ENCODE data around the gene LPIN2. TPM values are rescaled to one million over a fixed set of nuclear protein-coding genes. Genes with fewer than 3 reads are reported as not detected.
A peak's percentile ranks its signal among the peaks of the same experiment; 100 is the strongest.

Gene LPIN2
- total and polyA plus RNA-seq, 8 donors: 5.1 to 23.0 (median 11.9) TPM

DNA sequence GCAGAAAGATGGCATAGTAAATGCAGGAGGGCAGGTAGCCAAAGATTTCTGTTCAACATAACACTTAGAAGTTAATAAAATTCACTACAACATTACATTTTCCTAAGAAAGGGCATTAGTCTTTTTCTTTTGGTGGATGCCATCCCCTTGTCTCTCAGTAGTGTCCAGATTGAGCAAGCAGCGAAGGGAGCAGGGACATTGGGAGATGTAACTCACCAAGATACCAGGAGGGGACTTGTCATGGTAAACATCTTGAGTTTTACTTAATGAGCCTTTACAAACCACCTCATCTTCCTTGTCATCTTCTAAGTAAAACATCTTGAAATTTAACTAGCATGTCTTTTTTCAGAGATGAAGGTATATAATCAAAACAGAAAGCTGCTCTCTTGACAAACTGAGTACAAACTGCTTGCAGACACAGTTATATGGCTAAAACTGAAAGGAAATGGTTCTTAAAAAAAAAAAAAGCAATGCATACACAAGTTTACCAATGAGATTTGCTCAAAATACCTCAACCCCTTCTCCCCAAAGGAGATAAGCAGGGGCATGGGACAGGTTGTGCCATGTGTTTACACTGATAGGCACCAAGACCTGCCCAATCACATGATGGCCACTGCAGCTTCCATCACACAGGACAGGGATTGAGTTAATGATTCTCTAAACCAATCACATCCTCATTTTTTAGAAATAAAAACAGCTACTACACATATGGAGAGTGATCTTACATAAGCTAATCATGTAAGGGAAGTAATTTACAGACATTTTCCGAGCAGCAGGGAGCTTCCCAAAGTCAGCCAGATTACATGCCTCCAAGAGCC is 30.3 kb downstream of the LPIN2 start:
- intact Hi-C loops (cut with DNase I): no loop called here
- peak in 2 of 4 donors; percentile 17 to 34 for ATAC-seq
- WGBS, 2 donors: 56 to 59% methylated on average over 2 of the region's 2 CpGs
- Histone ChIP-seq H3K27ac (peak overlapping the region in 2 of 4 donors; percentile 61 to 73), H3K36me3 (no peaks in the 10 kb centered on the region), H3K4me1 (peaks cover 43 to 85% (median 72%) of the 10 kb centered on the region in 3 donors), H3K9me3 (no peaks in the 10 kb centered on the region), H3K4me3 (peak overlapping the region in 1 of 4 donors; percentile 16), H3K27me3 (no peaks in the 10 kb centered on the region)
- FAIRE-seq: no peak
- TF ChIP-seq, protein P1, sequence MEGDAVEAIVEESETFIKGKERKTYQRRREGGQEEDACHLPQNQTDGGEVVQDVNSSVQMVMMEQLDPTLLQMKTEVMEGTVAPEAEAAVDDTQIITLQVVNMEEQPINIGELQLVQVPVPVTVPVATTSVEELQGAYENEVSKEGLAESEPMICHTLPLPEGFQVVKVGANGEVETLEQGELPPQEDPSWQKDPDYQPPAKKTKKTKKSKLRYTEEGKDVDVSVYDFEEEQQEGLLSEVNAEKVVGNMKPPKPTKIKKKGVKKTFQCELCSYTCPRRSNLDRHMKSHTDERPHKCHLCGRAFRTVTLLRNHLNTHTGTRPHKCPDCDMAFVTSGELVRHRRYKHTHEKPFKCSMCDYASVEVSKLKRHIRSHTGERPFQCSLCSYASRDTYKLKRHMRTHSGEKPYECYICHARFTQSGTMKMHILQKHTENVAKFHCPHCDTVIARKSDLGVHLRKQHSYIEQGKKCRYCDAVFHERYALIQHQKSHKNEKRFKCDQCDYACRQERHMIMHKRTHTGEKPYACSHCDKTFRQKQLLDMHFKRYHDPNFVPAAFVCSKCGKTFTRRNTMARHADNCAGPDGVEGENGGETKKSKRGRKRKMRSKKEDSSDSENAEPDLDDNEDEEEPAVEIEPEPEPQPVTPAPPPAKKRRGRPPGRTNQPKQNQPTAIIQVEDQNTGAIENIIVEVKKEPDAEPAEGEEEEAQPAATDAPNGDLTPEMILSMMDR (IDR thresholded peaks at IDR 0.05): no peak
- DNase-seq: no peak

DNA sequence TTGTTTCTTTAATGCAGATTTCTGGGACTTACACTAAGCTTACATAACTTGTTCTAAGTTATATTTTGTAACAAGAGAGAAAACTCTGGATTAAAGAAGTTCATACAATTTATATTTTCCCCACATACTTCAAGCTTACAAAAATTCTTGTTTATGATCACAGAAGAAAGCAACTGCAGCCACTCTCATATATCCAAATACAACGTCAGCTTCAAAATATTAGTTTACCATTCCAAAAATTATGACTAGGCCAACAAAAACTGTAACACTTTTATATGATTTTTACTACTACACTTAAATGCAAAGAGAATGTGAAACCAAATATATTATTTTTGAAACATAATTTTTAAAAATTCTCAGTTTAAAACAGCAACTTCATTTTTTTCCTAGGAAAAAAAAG is 30.9 kb downstream of the LPIN2 start:
- no peak for ATAC-seq

DNA sequence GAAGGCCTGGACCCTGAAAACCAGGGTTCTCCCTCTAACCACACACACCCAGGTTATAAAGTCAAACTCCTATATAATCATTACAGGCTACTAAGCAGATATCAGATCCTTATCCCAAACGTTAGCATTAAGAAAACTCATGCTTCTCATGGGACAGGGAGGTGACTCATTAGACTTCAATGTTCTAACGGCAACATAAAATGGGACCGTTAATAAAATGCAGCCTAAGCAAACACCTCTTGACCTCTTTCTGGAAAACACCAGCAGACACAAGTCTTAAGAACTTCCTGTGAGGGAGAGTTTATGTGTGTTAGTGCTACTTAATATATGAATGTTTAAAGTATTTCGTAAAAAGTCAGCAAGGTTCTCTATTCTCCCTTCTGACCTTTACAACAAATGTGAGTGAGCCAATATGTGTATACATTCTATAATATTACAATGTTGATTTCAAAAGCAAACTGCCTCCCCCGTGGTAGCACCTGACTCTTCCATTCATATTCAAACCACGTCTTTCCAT is 31.7 kb downstream of the LPIN2 start:
- H3K27ac ChIP-seq: peak overlapping the region in 2 of 4 donors; percentile 61 to 73
- peak overlapping the region in 1 of 4 donors; percentile 16 for H3K4me3 ChIP-seq
- H3K9me3 ChIP-seq: no peaks in the 10 kb centered on the region
- FAIRE-seq (no peak), DNase-seq (no peak), ATAC-seq (peak in 2 of 4 donors; percentile 15 to 33)
- H3K27me3 ChIP-seq: no peaks in the 10 kb centered on the region
- peaks cover 52 to 94% (median 85%) of the 10 kb centered on the region in 3 donors for H3K4me1 ChIP-seq
- 18 to 22% methylated on average over 6 of the region's 6 CpGs for WGBS, 2 donors
- H3K36me3 ChIP-seq: no peaks in the 10 kb centered on the region
- TF ChIP-seq, protein P1 (IDR thresholded peaks at IDR 0.05): no peak
- intact Hi-C loops (cut with DNase I): no loop called here

More for the DNA sequence above, 30.9 kb downstream of the LPIN2 start:
- FAIRE-seq (no peak), DNase-seq (no peak)
- peak overlapping the region in 2 of 4 donors; percentile 61 to 73 for H3K27ac ChIP-seq
- H3K9me3 ChIP-seq: no peaks in the 10 kb centered on the region
- peaks cover 49 to 92% (median 77%) of the 10 kb centered on the region in 3 donors for H3K4me1 ChIP-seq
- 46 to 47% methylated on average over 1 of the region's 1 CpG for WGBS, 2 donors
- no peaks in the 10 kb centered on the region for H3K27me3 ChIP-seq
- intact Hi-C loops (cut with DNase I): no loop called here
- peak overlapping the region in 1 of 4 donors; percentile 16 for H3K4me3 ChIP-seq
- H3K36me3 ChIP-seq: no peaks in the 10 kb centered on the region
- TF ChIP-seq, protein P1 (IDR thresholded peaks at IDR 0.05): no peak

DNA sequence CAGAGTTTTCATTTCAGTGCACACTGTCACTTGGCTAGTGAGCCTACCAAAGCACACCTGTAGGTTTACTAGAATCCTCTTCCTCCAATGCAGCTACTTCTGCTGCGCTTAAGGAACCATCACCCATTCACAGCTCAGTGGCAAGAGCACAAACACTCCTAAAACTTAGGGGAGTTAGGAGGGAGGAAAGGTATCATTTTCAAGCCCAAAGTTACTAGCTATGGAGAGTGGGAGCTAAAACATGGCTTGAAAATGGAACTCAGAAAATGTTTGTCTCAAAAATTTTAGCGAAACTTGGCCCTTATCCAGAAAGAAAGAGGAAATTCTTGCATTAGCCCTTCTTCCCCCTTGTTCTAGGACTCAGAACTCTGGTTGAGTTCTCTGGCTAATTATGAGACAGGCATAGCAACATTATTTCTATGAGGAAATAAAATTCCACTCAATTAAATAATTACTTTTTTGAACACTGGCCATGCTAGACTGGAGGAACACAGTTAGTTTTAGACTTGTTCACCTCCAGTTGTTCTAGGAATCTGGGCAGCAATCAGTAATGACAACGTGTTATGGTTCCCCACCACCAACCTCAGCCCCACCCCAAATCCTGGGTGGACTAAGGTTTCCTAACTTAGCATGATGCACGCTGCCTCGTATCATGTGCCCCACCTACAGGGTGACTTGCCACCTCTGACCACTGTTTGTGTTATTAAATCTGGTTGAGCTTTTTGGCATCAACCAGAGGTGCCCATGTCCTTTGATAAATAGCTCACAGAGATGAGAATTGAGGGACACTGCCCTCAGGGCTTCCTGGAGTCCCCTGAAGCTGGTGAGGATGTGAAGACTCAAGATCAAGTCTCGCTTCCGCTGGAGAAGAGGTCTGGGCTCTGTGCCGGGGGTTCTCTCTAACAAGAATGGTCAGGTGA is 32.8 kb downstream of the LPIN2 start:
- Histone ChIP-seq H3K4me1 (peaks cover 56 to 95% (median 85%) of the 10 kb centered on the region in 3 donors), H3K27me3 (no peaks in the 10 kb centered on the region), H3K27ac (peak overlapping the region in 3 of 4 donors; percentile 10 to 73 (median 61)), H3K36me3 (no peaks in the 10 kb centered on the region), H3K4me3 (no peak overlapping the region), H3K9me3 (no peaks in the 10 kb centered on the region)
- DNase-seq (no peak), ATAC-seq (peak in 2 of 4 donors; percentile 1 to 4), FAIRE-seq (no peak)
- 74 to 80% methylated on average over 8 of the region's 8 CpGs for WGBS, 2 donors
- TF ChIP-seq, protein P1 (IDR thresholded peaks at IDR 0.05): no peak
- intact Hi-C loops (cut with DNase I): no loop called here
